Lung (tissue), 12 donors: ENCODE results near the gene CACNA1C. TPM values are rescaled to one million over a fixed set of nuclear protein-coding genes. Genes with fewer than 3 reads are reported as not detected.

Experiments used
- ATAC-seq: fragments of 200-7000 bp; cut with Tn5 transposase; one replicate; pipeline ENCODE4 v1.9.1; 2020; ENCODE audit warnings: moderate number of reproducible peaks; ENCODE audit not compliant: insufficient read depth, low FRiP score
- DNase-seq, 3 donors: peaks; one replicate each; pipeline ENCODE4 v3.0.0-alpha.2; 2013 to 2017
- H3K27ac ChIP-seq, 2 donors: one replicate each; pipeline ENCODE4 v1.5.1; 2013; ENCODE audit warnings: mild to moderate bottlenecking in 2 of 2, moderate library complexity in 2 of 2, control low read depth in 1 of 2, inconsistent platforms in 1 of 2, low read depth in 1 of 2, low read length in 1 of 2
- H3K27me3 ChIP-seq, 3 donors: one replicate each; pipeline ENCODE4 v1.5.1; 2013; ENCODE audit warnings: low read length in 2 of 3; ENCODE audit not compliant: control insufficient read depth in 3 of 3, insufficient read depth in 3 of 3
- H3K36me3 ChIP-seq, 4 donors: one replicate each; pipeline ENCODE4 v1.5.1; 2013; ENCODE audit warnings: low read length in 4 of 4, mild to moderate bottlenecking in 1 of 4, moderate library complexity in 1 of 4; ENCODE audit not compliant: control insufficient read depth in 4 of 4, insufficient read depth in 4 of 4
- H3K4me1 ChIP-seq, 5 donors: one replicate each; pipeline ENCODE4 v1.5.1; 2013; ENCODE audit warnings: low read length in 5 of 5, mild to moderate bottlenecking in 2 of 5, moderate library complexity in 1 of 5; ENCODE audit not compliant: control insufficient read depth in 5 of 5, insufficient read depth in 5 of 5
- H3K4me3 ChIP-seq: one replicate; pipeline ENCODE4 v1.5.1; 2013; ENCODE audit warnings: mild to moderate bottlenecking, control low read depth, moderate library complexity
- H3K9ac ChIP-seq, 2 donors: one replicate each; pipeline ENCODE4 v1.5.1; 2013; ENCODE audit warnings: low read length in 2 of 2, control low read depth in 1 of 2; ENCODE audit not compliant: insufficient read depth in 1 of 2
- H3K9me3 ChIP-seq, 4 donors: one replicate each; pipeline ENCODE4 v1.5.1; 2013; ENCODE audit warnings: low read length in 3 of 4, mild to moderate bottlenecking in 1 of 4, moderate library complexity in 1 of 4; ENCODE audit not compliant: control insufficient read depth in 4 of 4, insufficient read depth in 3 of 4
- WGBS, 2 donors: extraction: QIAGEN DNeasy Blood & Tissue Kit; methylation state at CpG; one replicate each; pipeline ENCODE4 v1.1.7; 2013; 5-methylcytosine and 5-hydroxymethylcytosine counted together
- polyA plus RNA-seq, 2 donors: library from polyadenylated mRNA; stranded (reverse); fragments of 200-250 nt; gene quantifications; one replicate each; pipeline ENCODE4 v1.2.1, GENCODE V29; 2013
- total RNA-seq, 2 donors: library from RNA; depleted of rRNA in 1 of 2; stranded (reverse); fragments of >200 nt in 1 of 2; gene quantifications; one replicate each; pipeline ENCODE4 v1.2.1, GENCODE V29; 2014 to 2021
- TF ChIP-seq, protein P1 (sequence below): IDR thresholded peaks from 2 replicates; pipeline ENCODE4 v1.5.1; 2012; ENCODE audit warnings: mild to moderate bottlenecking; ENCODE audit errors: control extremely low read depth, extremely low read depth
- donor health status: control.
- donor health status: control.
- donor health status: Bipolar disorder and iron deficiency.
- donor health status: healthy.
- donor health status: DM: yes; HTN: yes; CAD: no.

Gene CACNA1C
- total and polyA plus RNA-seq, 4 donors = 3.2 to 17.5 (median 7.5) TPM

DNA sequence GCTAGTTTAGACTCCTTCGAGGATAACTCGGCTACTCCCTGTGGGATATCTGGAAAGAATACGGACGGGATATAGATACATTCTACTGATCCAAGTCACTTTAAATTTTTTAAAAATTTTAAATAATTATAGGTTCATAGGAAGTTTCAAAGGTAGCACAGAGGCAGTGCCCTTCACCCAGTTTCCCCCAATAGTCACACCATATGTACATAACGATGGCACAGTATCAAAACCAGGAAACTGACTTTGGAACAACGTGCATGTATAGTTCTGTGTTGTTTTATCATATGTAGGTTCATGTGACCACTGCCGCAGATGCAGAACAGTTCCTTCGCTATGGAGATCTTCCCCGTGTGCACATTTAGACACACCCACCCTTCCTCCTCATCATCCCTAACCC lies 352.3 kb downstream of the CACNA1C start:
- DNase-seq (no peak), ATAC-seq (no peak)
- Histone ChIP-seq H3K9me3 (no peaks in the 10 kb centered on the region), H3K27me3 (no peaks in the 10 kb centered on the region), H3K9ac (no peak overlapping the region), H3K4me3 (no peak overlapping the region), H3K4me1 (peaks cover 0 to 9% (median 2%) of the 10 kb centered on the region in 5 donors), H3K27ac (no peak overlapping the region), H3K36me3 (no peaks in the 10 kb centered on the region)
- TF ChIP-seq, protein P1, sequence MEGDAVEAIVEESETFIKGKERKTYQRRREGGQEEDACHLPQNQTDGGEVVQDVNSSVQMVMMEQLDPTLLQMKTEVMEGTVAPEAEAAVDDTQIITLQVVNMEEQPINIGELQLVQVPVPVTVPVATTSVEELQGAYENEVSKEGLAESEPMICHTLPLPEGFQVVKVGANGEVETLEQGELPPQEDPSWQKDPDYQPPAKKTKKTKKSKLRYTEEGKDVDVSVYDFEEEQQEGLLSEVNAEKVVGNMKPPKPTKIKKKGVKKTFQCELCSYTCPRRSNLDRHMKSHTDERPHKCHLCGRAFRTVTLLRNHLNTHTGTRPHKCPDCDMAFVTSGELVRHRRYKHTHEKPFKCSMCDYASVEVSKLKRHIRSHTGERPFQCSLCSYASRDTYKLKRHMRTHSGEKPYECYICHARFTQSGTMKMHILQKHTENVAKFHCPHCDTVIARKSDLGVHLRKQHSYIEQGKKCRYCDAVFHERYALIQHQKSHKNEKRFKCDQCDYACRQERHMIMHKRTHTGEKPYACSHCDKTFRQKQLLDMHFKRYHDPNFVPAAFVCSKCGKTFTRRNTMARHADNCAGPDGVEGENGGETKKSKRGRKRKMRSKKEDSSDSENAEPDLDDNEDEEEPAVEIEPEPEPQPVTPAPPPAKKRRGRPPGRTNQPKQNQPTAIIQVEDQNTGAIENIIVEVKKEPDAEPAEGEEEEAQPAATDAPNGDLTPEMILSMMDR = no peak
- WGBS, 2 donors = 82 to 89% methylated on average over 9 of the region's 9 CpGs

DNA sequence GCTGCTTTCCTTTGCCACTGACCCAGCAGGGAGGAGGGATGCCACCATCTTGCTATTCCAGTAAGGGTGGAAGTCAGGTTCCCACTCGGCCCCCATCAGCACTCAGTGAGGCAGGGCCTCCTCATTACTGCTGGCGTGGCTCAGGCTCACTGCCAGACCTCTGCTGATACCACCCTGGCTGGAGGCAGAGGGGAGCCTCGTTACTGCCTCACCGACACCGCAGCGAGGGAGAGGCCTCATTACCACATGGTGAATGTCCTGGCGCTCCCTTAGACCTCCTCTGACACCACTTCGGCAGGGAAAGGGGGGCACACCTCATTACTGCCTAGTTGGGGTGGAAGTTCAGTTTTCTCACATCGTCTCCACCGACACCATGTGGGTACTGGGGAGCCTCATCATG lies 354.1 kb downstream of the CACNA1C start:
- Histone ChIP-seq H3K27me3 (no peaks in the 10 kb centered on the region), H3K9ac (no peak overlapping the region), H3K36me3 (no peaks in the 10 kb centered on the region), H3K27ac (no peak overlapping the region), H3K4me3 (no peak overlapping the region), H3K4me1 (peaks cover 0 to 5% (median 2%) of the 10 kb centered on the region in 5 donors), H3K9me3 (no peaks in the 10 kb centered on the region)
- no peak for ATAC-seq
- DNase-seq = no peak
- 90 to 94% methylated on average over 10 of the region's 10 CpGs for WGBS, 2 donors
- TF ChIP-seq, protein P1 = no peak

DNA sequence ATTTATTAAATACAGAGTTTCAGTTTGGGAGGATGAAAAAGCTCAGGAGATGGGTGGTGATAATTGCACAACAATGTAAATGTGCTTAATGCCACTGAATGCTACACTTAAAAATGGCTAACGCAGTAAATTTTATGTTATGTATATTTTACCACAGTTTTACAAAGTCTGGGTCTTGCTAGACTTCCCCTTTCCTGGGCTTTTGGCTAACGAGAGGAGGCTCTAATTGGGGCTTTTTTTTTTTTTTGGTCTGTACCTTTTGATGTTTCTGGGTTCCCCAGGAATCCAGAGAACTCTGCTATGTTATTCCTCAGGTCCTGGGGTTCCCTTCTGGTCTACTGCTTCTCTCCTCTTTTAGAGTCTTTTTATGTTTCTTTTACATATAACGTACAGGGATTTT lies 355.5 kb downstream of the CACNA1C start:
- no peak overlapping the region for H3K4me3 ChIP-seq
- H3K27me3 ChIP-seq = no peaks in the 10 kb centered on the region
- TF ChIP-seq, protein P1 = no peak
- no peak overlapping the region for H3K9ac ChIP-seq
- no peaks in the 10 kb centered on the region for H3K4me1 ChIP-seq
- DNase-seq (no peak), ATAC-seq (no peak)
- H3K9me3 ChIP-seq = no peaks in the 10 kb centered on the region
- no peak overlapping the region for H3K27ac ChIP-seq
- H3K36me3 ChIP-seq = no peaks in the 10 kb centered on the region
- 47 to 73% methylated on average over 3 of the region's 3 CpGs for WGBS, 2 donors

DNA sequence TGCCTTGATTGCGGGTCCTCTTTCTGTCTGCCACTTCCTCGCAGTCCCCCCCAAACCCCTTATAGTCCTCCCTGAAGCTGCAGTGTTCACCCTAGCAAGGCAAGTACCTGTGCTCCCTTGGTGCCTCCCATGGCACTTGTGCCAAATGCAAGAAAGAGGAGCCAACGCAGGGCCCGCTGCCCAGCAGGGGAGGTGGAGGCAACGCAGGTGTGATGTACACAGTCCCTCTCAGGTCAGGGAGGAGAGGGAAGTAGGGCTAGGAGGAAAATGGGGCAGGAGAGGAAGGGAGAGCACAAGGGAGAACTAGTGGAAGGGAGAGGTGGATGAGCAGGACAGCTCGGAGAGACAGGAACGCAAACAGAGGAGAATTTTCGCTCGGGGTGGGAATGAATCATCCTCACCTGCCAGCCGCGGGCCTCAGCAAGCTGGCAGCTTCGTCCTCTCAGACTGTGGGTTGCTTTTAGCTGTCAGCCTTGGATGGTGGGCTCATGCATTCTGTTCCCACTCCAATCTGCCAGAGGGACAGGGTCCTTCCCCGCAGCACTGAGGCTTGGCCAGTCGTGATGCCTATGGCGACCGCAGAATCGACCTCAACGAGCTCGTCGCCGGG lies 357.0 kb downstream of the CACNA1C start:
- 92 to 95% methylated on average over 21 of the region's 21 CpGs for WGBS, 2 donors
- TF ChIP-seq, protein P1 = no peak
- no peak for ATAC-seq
- H3K4me1 ChIP-seq = no peaks in the 10 kb centered on the region
- H3K4me3 ChIP-seq = no peak overlapping the region
- H3K27me3 ChIP-seq = no peaks in the 10 kb centered on the region
- DNase-seq = no peak
- H3K9ac ChIP-seq = no peak overlapping the region
- no peak overlapping the region for H3K27ac ChIP-seq
- H3K36me3 ChIP-seq = no peaks in the 10 kb centered on the region
- H3K9me3 ChIP-seq = no peaks in the 10 kb centered on the region
